Hepatocyte (in vitro differentiated cells): ENCODE results near the gene ITGA11. TPM values are rescaled to one million over a fixed set of nuclear protein-coding genes. Genes with fewer than 3 reads are reported as not detected.

Experiments used
- DNase-seq: peaks from one replicate; pipeline ENCODE4 v3.0.0-alpha.2; 2016; ENCODE audit warnings: low spot score
- H2AFZ ChIP-seq: fragments of 200-600 bp; sonication (generic); 2 replicates; pipeline ENCODE4 v1.6.0; 2016; ENCODE audit warnings: antibody characterized with exemption, mild to moderate bottlenecking
- H3K27ac ChIP-seq: fragments of 200-600 bp; sonication (generic); 2 replicates; pipeline ENCODE4 v1.5.1; 2016; ENCODE audit warnings: mild to moderate bottlenecking
- H3K27me3 ChIP-seq: fragments of 200-600 bp; sonication (generic); 2 replicates; pipeline ENCODE4 v1.6.1; 2016
- H3K36me3 ChIP-seq: fragments of 200-600 bp; sonication (generic); replicated peaks from 2 replicates; pipeline ENCODE4 v1.5.1; 2016; ENCODE audit warnings: low read depth; ENCODE audit not compliant: insufficient read depth
- H3K4me1 ChIP-seq: fragments of 200-600 bp; sonication (generic); 2 replicates; pipeline ENCODE4 v1.5.1; 2016; ENCODE audit warnings: mild to moderate bottlenecking, moderate library complexity; ENCODE audit not compliant: insufficient read depth
- H3K4me2 ChIP-seq: fragments of 200-600 bp; sonication (generic); 2 replicates; pipeline ENCODE4 v1.6.0; 2016
- H3K4me3 ChIP-seq: fragments of 200-600 bp; sonication (generic); 2 replicates; pipeline ENCODE4 v1.5.1; 2016; ENCODE audit warnings: mild to moderate bottlenecking
- H3K79me2 ChIP-seq: fragments of 200-600 bp; sonication (generic); 2 replicates; pipeline ENCODE4 v1.6.0; 2017; ENCODE audit warnings: mild to moderate bottlenecking
- H3K9me2 ChIP-seq: fragments of 200-600 bp; sonication (generic); replicated peaks from 2 replicates; pipeline ENCODE4 v1.6.0; 2017; ENCODE audit warnings: mild to moderate bottlenecking; ENCODE audit not compliant: insufficient read depth
- H3K9me3 ChIP-seq: fragments of 200-600 bp; sonication (generic); 2 replicates; pipeline ENCODE4 v1.5.1; 2016; ENCODE audit warnings: low read depth, mild to moderate bottlenecking
- H4K20me1 ChIP-seq: fragments of 200-600 bp; sonication (generic); 2 replicates; pipeline ENCODE4 v1.6.0; 2016; ENCODE audit warnings: mild to moderate bottlenecking; ENCODE audit not compliant: insufficient read depth, poor library complexity, severe bottlenecking
- CTCF ChIP-seq: fragments of 200-600 bp; sonication (generic); IDR thresholded peaks from 2 replicates; pipeline ENCODE4 v1.5.1; 2016; ENCODE audit warnings: antibody characterized with exemption, mild to moderate bottlenecking; ENCODE audit not compliant: poor library complexity
- EZH2 ChIP-seq: fragments of 200-600 bp; sonication (generic); IDR thresholded peaks from 2 replicates; pipeline ENCODE4 v1.6.1; 2016; ENCODE audit warnings: antibody characterized with exemption, mild to moderate bottlenecking, borderline replicate concordance
- EZH2phosphoT487 ChIP-seq: fragments of 200-600 bp; sonication (generic); IDR thresholded peaks from one replicate; pipeline ENCODE4 v1.6.1; 2018; ENCODE audit warnings: antibody characterized with exemption, mild to moderate bottlenecking, low read depth, moderate library complexity; ENCODE audit not compliant: unreplicated experiment, severe bottlenecking
- WGBS: methylation state at CpG from one replicate; pipeline ENCODE4 v1.1.6; 2016; ENCODE audit warnings: low lambda C conversion rate; ENCODE audit errors: missing lambda C conversion rate; 5-methylcytosine and 5-hydroxymethylcytosine counted together
- polyA plus RNA-seq: library from polyadenylated mRNA; unstranded; fragments of >200 nt; fragmentation: Nextera tagmentation; extraction: Ambion mirVana; gene quantifications from 2 replicates; pipeline ENCODE4 v1.2.1, GENCODE V29; 2016
- total RNA-seq: library from RNA; depleted of rRNA; stranded (reverse); fragments of >200 nt; gene quantifications from 2 replicates; pipeline ENCODE4 v1.2.3, GENCODE V29; 2014

ITGA11 gene
- total and polyA plus RNA-seq, 2 experiments from 2014 or later: 9.7 to 19.6 TPM

DNA sequence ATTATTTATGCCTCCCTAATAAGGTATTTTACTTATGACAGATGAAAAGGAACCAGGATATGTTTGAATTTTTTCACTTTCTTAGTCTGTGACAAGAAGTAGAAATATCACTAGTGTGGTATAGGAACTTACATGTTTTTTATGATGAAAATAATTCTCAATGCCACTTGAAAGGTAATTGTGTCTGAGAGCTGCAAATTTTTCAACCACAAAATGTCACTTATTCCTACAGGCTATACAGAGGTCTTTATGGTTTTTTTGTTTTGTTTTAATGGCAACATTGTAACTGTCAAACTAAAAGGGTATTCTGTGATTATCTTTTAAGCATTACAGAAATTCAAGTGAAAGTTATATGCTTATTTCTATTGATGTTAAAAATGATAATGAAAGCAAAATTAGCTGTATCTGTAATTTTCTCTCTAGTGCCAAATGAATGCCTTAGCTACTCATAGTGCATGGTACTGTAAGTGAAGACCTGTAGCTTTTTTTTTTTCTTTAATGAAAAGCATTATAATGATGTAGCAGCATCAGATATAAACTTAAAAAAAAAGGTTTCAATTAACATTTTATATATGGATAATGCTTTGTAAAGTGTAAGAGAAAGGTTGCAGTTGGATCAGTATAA is 139.7 kb downstream of the ITGA11 start:
- Histone ChIP-seq H3K27ac (no peak overlapping the region), H4K20me1 (peaks cover 64% of the 10 kb centered on the region)
- no peak for DNase-seq

GRCh38 chr15:68290715-68291114 is 141.2 kb downstream of the ITGA11 start:
- 95% methylated on average over 8 of the region's 8 CpGs for WGBS
- TF ChIP-seq EZH2phosphoT487: no peak
- no peak for TF ChIP-seq CTCF
- TF ChIP-seq EZH2: no peak
- H3K9me2 ChIP-seq: no peaks in the 10 kb centered on the region

More for the DNA sequence above, 139.7 kb downstream of the ITGA11 start:
- Histone ChIP-seq H3K9me3 (no peaks in the 10 kb centered on the region), H3K79me2 (peaks cover 91% of the 10 kb centered on the region), H3K4me2 (no peak overlapping the region), H3K36me3 (no peaks in the 10 kb centered on the region), H3K4me3 (no peak overlapping the region), H2AFZ (no peak overlapping the region), H3K9me2 (no peaks in the 10 kb centered on the region), H3K4me1 (no peaks in the 10 kb centered on the region), H3K27me3 (no peaks in the 10 kb centered on the region)
- TF ChIP-seq EZH2: no peak
- TF ChIP-seq CTCF: no peak
- TF ChIP-seq EZH2phosphoT487: no peak

GRCh38 chr15:68289621-68290352 is 142.2 kb downstream of the ITGA11 start:
- Histone ChIP-seq H2AFZ (no peak overlapping the region), H3K4me1 (peaks cover 7% of the 10 kb centered on the region), H3K4me3 (no peak overlapping the region), H4K20me1 (peaks cover 76% of the 10 kb centered on the region), H3K79me2 (peaks cover 99% of the 10 kb centered on the region), H3K27ac (no peak overlapping the region), H3K4me2 (no peak overlapping the region), H3K36me3 (no peaks in the 10 kb centered on the region), H3K9me2 (no peaks in the 10 kb centered on the region), H3K27me3 (no peaks in the 10 kb centered on the region), H3K9me3 (no peaks in the 10 kb centered on the region)
- no peak for DNase-seq
- WGBS: 97% methylated on average over 14 of the region's 14 CpGs
- TF ChIP-seq CTCF: no peak
- TF ChIP-seq EZH2: no peak
- no peak for TF ChIP-seq EZH2phosphoT487

More at GRCh38 chr15:68290715-68291114, 141.2 kb downstream of the ITGA11 start:
- H3K27me3 ChIP-seq: no peaks in the 10 kb centered on the region
- no peaks in the 10 kb centered on the region for H3K9me3 ChIP-seq
- H3K4me2 ChIP-seq: no peak overlapping the region
- no peak overlapping the region for H3K4me3 ChIP-seq
- no peaks in the 10 kb centered on the region for H3K36me3 ChIP-seq
- H3K27ac ChIP-seq: no peak overlapping the region
- H4K20me1 ChIP-seq: peaks cover 76% of the 10 kb centered on the region
- no peak overlapping the region for H2AFZ ChIP-seq
- H3K79me2 ChIP-seq: peaks cover 99% of the 10 kb centered on the region
- peaks cover 7% of the 10 kb centered on the region for H3K4me1 ChIP-seq
- DNase-seq: no peak
